PC-9 (cell line): Measurements from ENCODE around the gene CELF4. TPM values are rescaled to one million over a fixed set of nuclear protein-coding genes. Genes with fewer than 3 reads are reported as not detected.

Source experiments
- BruUV-seq: library from RNA; stranded (reverse); fragments of 400-500 nt; replicated peaks from 2 replicates; lab custom pipeline; 2021; lab: Mats Ljungman, UMichigan
- CTCF ChIA-PET: fragments of 300-600 bp; sonication (Branson Sonifier 250); formaldehyde crosslinking; loops from one replicate; lab custom pipeline; 2022; ENCODE audit warnings: antibody characterized with exemption; lab: Charles Lee
- POLR2A ChIA-PET: fragments of 300-600 bp; sonication (Branson Sonifier 250); formaldehyde crosslinking; loops from one replicate; lab custom pipeline; 2022; ENCODE audit warnings: antibody characterized with exemption; ENCODE audit not compliant: unreplicated experiment; lab: Charles Lee
- DNase-seq, 2 experiments: peaks; one replicate each; pipeline versions ENCODE4 v3.0.0 to v3.0.0-alpha.2; 2015 to 2022; ENCODE audit warnings: mixed read lengths in 1 of 2
- H2AFZ ChIP-seq: fragments of 200-600 bp; sonication (generic); 2 replicates; pipeline ENCODE4 v1.8.1; 2017; ENCODE audit warnings: antibody characterized with exemption
- H3F3A ChIP-seq: fragments of 200-600 bp; sonication (generic); 2 replicates; pipeline ENCODE4 v1.8.1; 2017; ENCODE audit warnings: antibody characterized with exemption, mild to moderate bottlenecking, low read depth; ENCODE audit not compliant: insufficient read depth
- H3K27ac ChIP-seq: fragments of 200-600 bp; sonication (generic); 2 replicates; pipeline ENCODE4 v1.6.1; 2016; ENCODE audit warnings: mixed run types
- H3K27me3 ChIP-seq: fragments of 200-600 bp; sonication (generic); 2 replicates; pipeline ENCODE4 v1.6.1; 2016; ENCODE audit warnings: low read depth, mixed run types; ENCODE audit not compliant: insufficient read depth
- H3K36me3 ChIP-seq: fragments of 200-600 bp; sonication (generic); 2 replicates; pipeline ENCODE4 v1.6.1; 2016; ENCODE audit warnings: low read depth, mixed run types
- H3K4me1 ChIP-seq: fragments of 200-600 bp; sonication (generic); replicated peaks from 2 replicates; pipeline ENCODE4 v1.6.1; 2016; ENCODE audit warnings: mixed run types; ENCODE audit not compliant: insufficient read depth
- H3K4me2 ChIP-seq: fragments of 200-600 bp; sonication (generic); 2 replicates; pipeline ENCODE4 v1.6.1; 2017; ENCODE audit warnings: mixed run types
- H3K4me3 ChIP-seq: fragments of 200-600 bp; sonication (generic); 2 replicates; pipeline ENCODE4 v1.6.1; 2016; ENCODE audit warnings: mixed run types
- H3K79me2 ChIP-seq: fragments of 200-600 bp; sonication (generic); 2 replicates; pipeline ENCODE4 v1.6.1; 2017; ENCODE audit warnings: low read depth, mixed run types
- H3K9me2 ChIP-seq: fragments of 200-600 bp; sonication (generic); 2 replicates; pipeline ENCODE4 v1.8.1; 2017; ENCODE audit warnings: mild to moderate bottlenecking; ENCODE audit not compliant: insufficient read depth
- H3K9me3 ChIP-seq: fragments of 200-600 bp; sonication (generic); 2 replicates; pipeline ENCODE4 v1.8.1; 2016; ENCODE audit warnings: low read depth; ENCODE audit not compliant: insufficient read depth
- H4K20me1 ChIP-seq: fragments of 200-600 bp; sonication (generic); 2 replicates; pipeline ENCODE4 v1.8.1; 2017; ENCODE audit not compliant: insufficient read depth
- CTCF ChIP-seq: fragments of 200-600 bp; sonication (generic); conservative IDR thresholded peaks from 2 replicates; pipeline ENCODE4 v1.6.1; 2017; ENCODE audit warnings: mixed run types, antibody characterized with exemption, mild to moderate bottlenecking, moderate library complexity
- EZH2 ChIP-seq: fragments of 200-600 bp; sonication (generic); IDR thresholded peaks from 2 replicates; pipeline ENCODE4 v1.8.0; 2017; ENCODE audit warnings: antibody characterized with exemption, low read depth
- intact Hi-C: fragments of 100-400 bp; cut with micrococcal nuclease; formaldehyde crosslinking; loops from one replicate; pipeline ENCODE4 v1.10.0; 2022; ENCODE audit not compliant: unreplicated experiment
- total RNA-seq: library from RNA; stranded (reverse); gene quantifications from 2 replicates; pipeline ENCODE4 v1.2.3, GENCODE V29; 2021

Gene CELF4
- total RNA-seq, 1 experiment from 2014 or later = 1.2 TPM

GRCh38 chr18:37502601-37503000 is 63.0 kb downstream of the CELF4 start:
- ChIA-PET POLR2A (no interaction called here), CTCF (no interaction called here)
- intact Hi-C loops = no loop called here
- no peak for TF ChIP-seq EZH2
- no peak for TF ChIP-seq CTCF
- H3F3A ChIP-seq = no peaks in the 10 kb centered on the region
- H3K36me3 ChIP-seq = no peaks in the 10 kb centered on the region
- BruUV-seq = no TSS peak
- no peak overlapping the region for H3K4me3 ChIP-seq
- no peaks in the 10 kb centered on the region for H3K79me2 ChIP-seq
- H3K4me1 ChIP-seq = no peaks in the 10 kb centered on the region
- H3K9me3 ChIP-seq = no peaks in the 10 kb centered on the region
- no peak overlapping the region for H3K27ac ChIP-seq
- no peaks in the 10 kb centered on the region for H3K9me2 ChIP-seq
- H3K4me2 ChIP-seq = no peak overlapping the region
- DNase-seq = no peak
- H4K20me1 ChIP-seq = no peaks in the 10 kb centered on the region
- peaks cover 37% of the 10 kb centered on the region for H3K27me3 ChIP-seq
- no peak overlapping the region for H2AFZ ChIP-seq

- no peaks in the 10 kb centered on the region for H3K4me1 ChIP-seq
- no peak overlapping the region for H3K4me2 ChIP-seq
- H3K27me3 ChIP-seq = peaks cover 37% of the 10 kb centered on the region
- TF ChIP-seq EZH2 = no peak
- H3K36me3 ChIP-seq = no peaks in the 10 kb centered on the region
- no peak overlapping the region for H3K4me3 ChIP-seq
- ChIA-PET POLR2A (no interaction called here), CTCF (no interaction called here)
- H3K9me3 ChIP-seq = no peaks in the 10 kb centered on the region
- no peaks in the 10 kb centered on the region for H3F3A ChIP-seq
- no peak overlapping the region for H2AFZ ChIP-seq
- no peak overlapping the region for H3K27ac ChIP-seq
- H3K79me2 ChIP-seq = no peaks in the 10 kb centered on the region
- intact Hi-C loops = no loop called here
- H3K9me2 ChIP-seq = no peaks in the 10 kb centered on the region
- no TSS peak for BruUV-seq
- H4K20me1 ChIP-seq = no peaks in the 10 kb centered on the region
- DNase-seq = no peak
Observed at GRCh38 chr18:37502036-37502435, 63.6 kb downstream of the CELF4 start.

GRCh38 chr18:37501136-37501535 is 64.5 kb downstream of the CELF4 start:
- CTCF ChIA-PET = no interaction called here
- Histone ChIP-seq H3K36me3 (no peaks in the 10 kb centered on the region), H3K27me3 (peaks cover 37% of the 10 kb centered on the region), H3K27ac (no peak overlapping the region), H3K9me2 (no peaks in the 10 kb centered on the region), H4K20me1 (no peaks in the 10 kb centered on the region), H3K4me3 (no peak overlapping the region), H3F3A (no peaks in the 10 kb centered on the region), H3K4me2 (no peak overlapping the region), H3K4me1 (no peaks in the 10 kb centered on the region), H3K79me2 (no peaks in the 10 kb centered on the region), H2AFZ (no peak overlapping the region), H3K9me3 (no peaks in the 10 kb centered on the region)
- BruUV-seq = no TSS peak
- DNase-seq = no peak
- no peak for TF ChIP-seq CTCF
- TF ChIP-seq EZH2 = no peak
- intact Hi-C loops = no loop called here
- POLR2A ChIA-PET = no interaction called here

GRCh38 chr18:37499913-37500312 is 65.7 kb downstream of the CELF4 start:
- H3K27ac ChIP-seq = no peak overlapping the region
- POLR2A ChIA-PET = no interaction called here
- no peaks in the 10 kb centered on the region for H4K20me1 ChIP-seq
- no peak overlapping the region for H3K4me2 ChIP-seq
- H2AFZ ChIP-seq = no peak overlapping the region
- H3F3A ChIP-seq = no peaks in the 10 kb centered on the region
- H3K27me3 ChIP-seq = peaks cover 34% of the 10 kb centered on the region
- no peaks in the 10 kb centered on the region for H3K4me1 ChIP-seq
- DNase-seq = no peak
- intact Hi-C loops = no loop called here
- TF ChIP-seq EZH2 = no peak
- TF ChIP-seq CTCF = no peak
- CTCF ChIA-PET = no interaction called here
- BruUV-seq = no TSS peak
- H3K4me3 ChIP-seq = no peak overlapping the region
- no peaks in the 10 kb centered on the region for H3K9me3 ChIP-seq
- no peaks in the 10 kb centered on the region for H3K36me3 ChIP-seq
- no peaks in the 10 kb centered on the region for H3K9me2 ChIP-seq
- H3K79me2 ChIP-seq = no peaks in the 10 kb centered on the region
